HUDEP-2 (cell line): ENCODE results near the gene PTPRU.
A peak's percentile ranks its signal among the peaks of the same experiment; 100 is the strongest.

Source experiments
- DNase-seq, 76 experiments: peaks; one replicate each; lab custom pipeline; 2025; ENCODE audit not compliant: unreplicated experiment in 76 of 76; lab: John Stamatoyannopoulos, UW

The PTPRU gene

DNA sequence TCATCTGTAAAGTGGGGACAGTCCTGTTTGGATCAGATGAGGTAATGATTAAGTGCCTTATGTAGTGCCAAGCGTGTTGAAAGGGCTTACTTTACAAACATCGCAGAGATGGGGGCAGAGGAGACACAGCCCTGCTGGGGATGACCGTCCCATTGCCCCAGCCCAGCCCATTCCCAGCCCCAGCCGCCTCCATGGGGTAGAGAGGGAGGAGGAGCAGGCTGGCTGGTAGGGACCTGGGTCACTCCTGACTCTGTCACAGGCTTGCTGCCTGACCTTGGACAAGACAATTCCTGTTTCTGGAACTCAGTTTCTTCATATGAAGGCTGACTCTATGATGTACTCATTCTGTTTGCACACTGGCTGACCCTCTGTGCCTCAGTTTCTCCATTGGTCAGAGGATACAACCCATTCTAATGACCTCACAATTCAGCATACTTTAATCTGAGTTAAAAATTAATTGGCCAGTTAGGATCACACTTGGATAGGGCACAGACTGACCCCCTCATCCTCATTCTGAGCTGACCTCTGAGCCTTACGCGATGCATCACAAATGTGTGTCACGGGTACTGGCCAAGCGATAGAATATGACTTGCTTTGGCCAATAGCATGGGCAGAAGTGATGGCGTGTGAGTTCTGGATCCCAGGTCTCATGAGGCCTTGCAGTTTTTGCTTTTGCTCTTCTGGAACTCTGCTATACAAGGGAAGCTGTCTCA lies 91.1 kb downstream of the PTPRU start:
- no peak for DNase-seq

- DNase-seq = no peak
These were observed 92.9 kb downstream of the PTPRU start for GRCh38 chr1:29329022-29329775.

- no peak for DNase-seq
These were observed 93.8 kb downstream of the PTPRU start for GRCh38 chr1:29330089-29330488.

- DNase-seq = no peak
These were observed 94.5 kb downstream of the PTPRU start for GRCh38 chr1:29330856-29331255.

GRCh38 chr1:29331309-29331708 lies 95.0 kb downstream of the PTPRU start:
- DNase-seq = no peak

DNA sequence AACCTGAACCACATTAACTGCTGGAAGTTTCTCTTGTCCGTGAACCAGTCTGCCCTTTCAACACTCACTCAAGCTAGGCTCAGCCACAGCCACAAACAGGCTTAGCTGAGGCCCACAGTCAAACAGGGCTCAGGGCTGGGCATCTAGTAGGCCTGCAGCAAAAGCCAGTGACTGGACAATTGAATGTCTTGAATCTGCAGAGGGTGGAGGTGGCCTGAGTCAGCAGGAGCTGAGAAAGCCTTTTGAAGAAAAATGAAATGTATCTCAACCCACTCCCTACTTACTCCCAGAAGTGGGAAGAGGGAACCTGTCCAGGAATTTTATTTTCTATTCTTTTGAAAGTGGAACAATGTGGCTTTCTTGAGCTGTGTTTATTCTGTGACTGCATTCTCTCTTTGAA lies 95.4 kb downstream of the PTPRU start:
- DNase-seq = no peak

- peak in 37 of 76 experiments; percentile 2 to 65 (median 12) for DNase-seq
These were observed 95.9 kb downstream of the PTPRU start for GRCh38 chr1:29332204-29332603.

DNA sequence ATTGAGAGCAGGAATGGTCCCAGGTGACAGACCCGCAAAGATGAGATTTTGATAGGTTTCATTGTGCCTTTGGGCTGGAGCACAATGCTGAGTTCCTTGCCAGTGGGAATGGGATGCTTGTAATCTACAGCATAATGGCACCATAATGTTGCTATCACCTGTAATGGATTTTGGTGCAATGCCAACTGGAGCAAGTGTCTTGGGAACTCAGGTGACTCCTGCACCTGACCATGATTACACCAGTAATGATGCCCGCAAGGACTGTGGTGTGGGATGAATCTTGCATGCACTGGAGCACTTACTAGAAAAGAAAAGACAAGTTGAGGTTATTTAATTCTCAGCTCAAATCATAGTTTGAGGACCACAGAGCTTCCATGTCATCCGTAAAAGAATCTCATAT lies 96.7 kb downstream of the PTPRU start:
- no peak for DNase-seq

GRCh38 chr1:29335573-29335972 lies 99.3 kb downstream of the PTPRU start:
- no peak for DNase-seq

- no peak for DNase-seq
These were observed 102.7 kb downstream of the PTPRU start for GRCh38 chr1:29338908-29339575.

- DNase-seq = no peak
These were observed 105.6 kb downstream of the PTPRU start for GRCh38 chr1:29341936-29342335.

DNA sequence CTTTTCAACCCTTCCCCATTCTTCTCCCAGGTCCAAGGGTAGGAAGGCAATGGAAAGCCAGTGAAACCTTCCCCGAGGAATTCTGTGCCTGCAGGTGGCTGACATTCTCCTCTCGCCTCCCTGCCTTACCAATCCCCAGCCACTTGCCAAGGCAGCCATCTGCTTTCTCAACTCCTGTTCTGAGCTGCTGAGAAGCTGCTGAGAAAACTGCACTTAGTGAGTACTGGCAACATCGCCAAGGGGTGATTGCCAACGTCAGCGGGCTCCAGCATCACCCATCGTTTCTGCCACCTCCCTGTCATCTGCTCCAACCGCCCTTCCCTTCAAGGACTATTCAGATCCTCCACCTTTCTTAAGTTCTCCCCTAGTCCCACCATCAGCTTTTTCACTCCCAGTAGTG lies 106.0 kb downstream of the PTPRU start:
- DNase-seq = no peak

- DNase-seq = no peak
These were observed 106.7 kb downstream of the PTPRU start for GRCh38 chr1:29342983-29343382.

DNA sequence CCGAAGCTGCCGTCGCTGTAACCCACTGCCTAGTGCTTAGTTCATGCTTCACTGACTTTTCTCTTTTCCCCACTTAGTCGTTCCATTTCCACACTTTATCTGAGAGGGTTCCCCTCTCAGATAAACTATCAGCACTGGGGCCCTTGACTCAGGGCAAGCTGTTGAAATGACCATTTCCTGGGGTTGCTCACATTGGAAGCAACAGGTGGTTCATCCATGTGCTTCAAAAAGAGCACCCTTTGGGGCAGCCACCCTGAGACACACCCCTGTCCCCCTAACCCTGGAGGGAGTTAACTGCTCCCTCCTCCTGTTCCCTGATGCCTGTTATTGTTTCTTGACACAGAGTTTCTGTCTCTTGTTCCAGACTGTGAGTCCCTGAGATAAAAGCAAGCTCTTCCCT lies 107.2 kb downstream of the PTPRU start:
- DNase-seq = no peak

- DNase-seq = no peak
These were observed 107.6 kb downstream of the PTPRU start for GRCh38 chr1:29343908-29344307.

DNA sequence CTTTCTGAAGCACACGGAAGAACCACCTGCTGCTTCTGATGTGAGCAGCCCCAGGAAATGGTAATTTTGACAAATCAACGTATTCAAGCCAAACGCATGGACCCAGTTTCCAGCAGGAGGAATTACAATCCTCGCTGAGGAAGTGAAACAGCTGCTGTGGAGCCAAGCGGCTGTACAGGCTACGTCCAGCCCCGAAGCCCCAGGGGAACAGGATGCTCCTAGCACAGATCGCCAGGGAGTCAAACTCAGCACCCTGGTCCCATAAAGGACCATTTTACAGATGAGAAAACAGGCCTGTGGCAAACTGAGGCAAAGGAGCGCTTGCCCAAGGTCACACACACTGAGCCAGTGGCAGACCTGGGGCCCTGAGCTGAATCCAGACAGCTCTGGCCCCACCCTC lies 108.0 kb downstream of the PTPRU start:
- no peak for DNase-seq

GRCh38 chr1:29346576-29346975 lies 110.3 kb downstream of the PTPRU start:
- DNase-seq = no peak

- no peak for DNase-seq
These were observed 113.7 kb downstream of the PTPRU start for GRCh38 chr1:29349871-29350491.

DNA sequence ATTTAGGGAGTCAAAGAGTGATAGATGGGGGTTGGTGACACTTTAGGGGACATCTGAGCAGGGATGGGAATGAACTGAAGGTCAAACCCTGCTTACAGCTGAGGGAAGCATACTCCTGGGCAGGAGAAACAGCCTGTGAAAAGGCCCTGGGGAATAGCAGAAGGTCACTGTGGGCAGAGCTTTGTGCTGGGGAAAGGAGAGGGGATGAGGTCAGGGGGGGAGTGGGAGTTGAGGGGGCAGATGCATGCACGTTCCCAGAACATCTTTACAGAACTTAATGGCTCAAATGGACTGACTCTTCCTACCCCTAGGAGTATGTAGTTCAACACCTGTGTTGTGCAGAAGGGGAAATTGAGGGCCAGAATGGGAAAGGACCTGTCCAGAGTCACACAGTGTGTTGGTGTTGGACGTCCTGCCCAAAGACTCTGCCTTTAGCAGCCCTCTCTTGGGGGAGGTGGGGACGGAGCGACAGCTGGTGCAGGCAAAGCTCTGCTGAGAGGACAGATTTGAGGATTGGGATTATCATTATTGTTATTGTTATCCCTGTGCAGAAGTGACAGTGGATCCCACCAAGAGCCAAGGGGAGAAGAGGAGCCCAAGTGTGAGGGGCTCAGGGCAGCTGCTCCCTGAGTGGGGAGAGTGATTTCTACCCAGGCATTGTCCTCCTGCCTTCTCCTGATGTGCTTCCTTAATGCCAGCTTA lies 116.5 kb downstream of the PTPRU start:
- DNase-seq = no peak

- no peak for DNase-seq
These were observed 118.3 kb downstream of the PTPRU start for GRCh38 chr1:29354511-29355098.
